Ovary (tissue), 9 donors: ENCODE results near the gene CD300LD. TPM values are rescaled to one million over a fixed set of nuclear protein-coding genes. Genes with fewer than 3 reads are reported as not detected.

Experiments
- DNase-seq, 5 donors: peaks; one replicate each; pipeline ENCODE4 v3.0.0-alpha.2; 2019 to 2020
- H3K27ac ChIP-seq, 2 donors: fragments of 200-600 bp; one replicate each; pipeline versions ENCODE4 v1.5.1 to v1.8.0; 2019 to 2022
- H3K27me3 ChIP-seq: fragments of 200-600 bp; one replicate; pipeline ENCODE4 v1.8.0; 2022
- H3K36me3 ChIP-seq: fragments of 200-600 bp; sonication (generic); one replicate; pipeline ENCODE4 v1.5.1; 2019
- H3K4me1 ChIP-seq: one replicate; pipeline ENCODE4 v1.8.1; 2013; ENCODE audit warnings: mild to moderate bottlenecking, moderate library complexity; ENCODE audit not compliant: insufficient read depth
- H3K4me3 ChIP-seq: fragments of 200-600 bp; sonication (generic); one replicate; pipeline ENCODE4 v1.5.1; 2017
- H3K9me3 ChIP-seq, 2 donors: fragments of 200-600 bp in 1 of 2; sonication (generic) in 1 of 2; one replicate each; pipeline versions ENCODE4 v1.5.1 to v1.8.1; 2013 to 2019; ENCODE audit warnings: mild to moderate bottlenecking in 1 of 2, moderate library complexity in 1 of 2
- EP300 ChIP-seq: sonication (generic); formaldehyde crosslinking; IDR thresholded peaks from one replicate; pipeline ENCODE4 v1.6.1; 2017; ENCODE audit warnings: antibody characterized with exemption
- POLR2A ChIP-seq: fragments of 450-650 bp; IDR thresholded peaks from one replicate; pipeline ENCODE4 v1.6.1; 2017; ENCODE audit warnings: antibody characterized with exemption, mild to moderate bottlenecking, moderate library complexity
- WGBS, 3 donors: extraction: QIAGEN DNeasy Blood & Tissue Kit in 1 of 3; methylation state at CpG; one replicate each; pipeline versions ENCODE4 v1.1.5 to v1.1.7; 2013 to 2017; 5-methylcytosine and 5-hydroxymethylcytosine counted together
- intact Hi-C, 4 donors: fragments of 100-400 bp; cut with DNase I; formaldehyde crosslinking; loops; one replicate each; pipeline versions ENCODE4 v1.11.0 to v1.15.1; 2022 to 2023
- polyA plus RNA-seq, 2 donors: library from polyadenylated mRNA; stranded (reverse); fragments of 200-250 nt in 1 of 2; fragments of 350-450 nt in 1 of 2; fragmentation: Illumina TruSeq in 1 of 2; extraction: RNeasy Lipid Tissue Mini Kit (QIAGEN cat#74804) in 1 of 2; gene quantifications; one replicate each; pipeline ENCODE4 v1.2.3, GENCODE V29; 2013 to 2014
- total RNA-seq, 7 donors: library from RNA; depleted of rRNA in 2 of 7; stranded (reverse); fragments of >200 nt in 2 of 7; fragmentation: NEBNext Ultra II Directional in 3 of 7; extraction: Animal tissue kit (Norgen Biotek cat#: 25700) in 3 of 7; gene quantifications; one replicate each; pipeline versions ENCODE4 v1.1.0 to v1.2.4, GENCODE V29; 2016 to 2023
- TF ChIP-seq, protein P1 (sequence below), 3 donors: fragments of 450-650 bp in 2 of 3; fragments of 200-600 bp in 1 of 3; IDR thresholded peaks; one replicate each; pipeline versions ENCODE4 v1.5.1 to v1.8.0; 2016 to 2022; ENCODE audit warnings: antibody characterized with exemption in 3 of 3, mild to moderate bottlenecking in 1 of 3
- donor health status: DM: no; HTN: no; CAD: no; lungs with moderate emphysema.
- donor health status: DM: no; HTN: no; CAD: no.
- donor health status: Bipolar disorder and iron deficiency.
- donor health status: DM: yes; HTN: yes; CAD: no.
- donor health status: DM: no; HTN: no; CAD: no.
- donor health status: DM: yes; HTN: yes; CAD: no.

Gene CD300LD
- total and polyA plus RNA-seq, 9 donors, result not detected

DNA sequence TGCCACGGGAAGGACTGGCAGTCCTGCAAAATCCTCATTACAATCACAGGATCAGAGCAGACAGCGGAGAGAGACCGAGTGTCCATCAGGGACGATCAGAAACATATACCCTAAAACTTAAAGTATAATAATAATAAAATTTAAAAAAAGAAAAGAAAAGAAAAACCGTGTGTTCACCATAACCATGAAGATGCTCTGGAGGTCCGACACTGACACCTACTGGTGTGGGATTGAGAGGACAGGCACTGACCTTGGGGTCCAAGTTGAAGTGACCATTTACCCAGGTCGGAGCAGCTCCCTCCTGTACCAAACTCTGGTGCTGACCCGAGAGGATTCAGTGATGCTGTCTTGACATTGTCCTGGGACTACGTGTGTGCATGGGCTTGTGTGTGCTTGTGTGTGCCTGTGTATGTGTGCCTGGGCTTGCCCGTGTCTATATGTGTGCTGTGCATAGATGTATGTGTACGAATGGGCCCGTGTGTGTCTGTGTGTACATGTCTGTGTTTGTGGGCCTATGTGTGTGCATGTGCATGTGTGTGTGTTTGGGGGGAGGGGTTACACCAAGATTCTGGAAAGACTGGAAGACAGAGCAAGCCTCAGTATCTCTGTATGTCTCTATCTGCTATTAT is 10.0 kb upstream of the CD300LD start:
- intact Hi-C loops, result no loop called here
- TF ChIP-seq POLR2A (no peak), EP300 (no peak)
- TF ChIP-seq, protein P1, sequence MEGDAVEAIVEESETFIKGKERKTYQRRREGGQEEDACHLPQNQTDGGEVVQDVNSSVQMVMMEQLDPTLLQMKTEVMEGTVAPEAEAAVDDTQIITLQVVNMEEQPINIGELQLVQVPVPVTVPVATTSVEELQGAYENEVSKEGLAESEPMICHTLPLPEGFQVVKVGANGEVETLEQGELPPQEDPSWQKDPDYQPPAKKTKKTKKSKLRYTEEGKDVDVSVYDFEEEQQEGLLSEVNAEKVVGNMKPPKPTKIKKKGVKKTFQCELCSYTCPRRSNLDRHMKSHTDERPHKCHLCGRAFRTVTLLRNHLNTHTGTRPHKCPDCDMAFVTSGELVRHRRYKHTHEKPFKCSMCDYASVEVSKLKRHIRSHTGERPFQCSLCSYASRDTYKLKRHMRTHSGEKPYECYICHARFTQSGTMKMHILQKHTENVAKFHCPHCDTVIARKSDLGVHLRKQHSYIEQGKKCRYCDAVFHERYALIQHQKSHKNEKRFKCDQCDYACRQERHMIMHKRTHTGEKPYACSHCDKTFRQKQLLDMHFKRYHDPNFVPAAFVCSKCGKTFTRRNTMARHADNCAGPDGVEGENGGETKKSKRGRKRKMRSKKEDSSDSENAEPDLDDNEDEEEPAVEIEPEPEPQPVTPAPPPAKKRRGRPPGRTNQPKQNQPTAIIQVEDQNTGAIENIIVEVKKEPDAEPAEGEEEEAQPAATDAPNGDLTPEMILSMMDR (IDR thresholded peaks at IDR 0.05), result no peak
- Histone ChIP-seq H3K9me3 (no peaks in the 10 kb centered on the region), H3K4me1 (no peaks in the 10 kb centered on the region), H3K27ac (no peak overlapping the region), H3K27me3 (no peaks in the 10 kb centered on the region), H3K36me3 (no peaks in the 10 kb centered on the region), H3K4me3 (no peak overlapping the region)
- WGBS, 3 donors, result 44 to 52% (median 46%) methylated on average over 12 of the region's 12 CpGs
- no peak for DNase-seq

DNA sequence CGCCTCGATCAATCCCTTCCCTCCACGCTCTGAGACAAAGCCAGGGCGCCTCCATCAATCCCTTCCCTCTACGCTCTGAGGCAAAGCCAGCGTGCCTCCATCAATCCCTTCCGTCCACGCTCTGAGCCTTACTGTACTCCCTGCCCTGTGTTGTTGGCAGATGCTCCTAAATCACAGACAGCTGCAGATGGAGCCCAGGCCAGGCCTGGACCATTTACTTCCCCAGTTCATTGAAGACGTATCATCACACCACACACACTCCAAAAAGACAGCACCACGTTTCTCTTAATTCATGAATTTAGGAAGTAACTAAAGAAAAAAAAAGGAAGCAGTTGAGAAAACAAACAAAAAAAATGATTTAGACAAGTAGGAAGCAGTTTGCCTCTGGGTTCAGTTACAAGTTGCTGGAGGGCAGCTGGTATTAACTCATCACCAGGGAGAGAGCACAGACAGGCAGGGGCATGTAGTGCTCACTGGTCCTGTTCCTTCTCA is 7.4 kb upstream of the CD300LD start:
- TF ChIP-seq POLR2A (no peak), EP300 (no peak)
- TF ChIP-seq, protein P1 (IDR thresholded peaks at IDR 0.05), result no peak
- WGBS, 3 donors, result 37 to 43% (median 38%) methylated on average over 10 of the region's 10 CpGs
- H3K36me3 ChIP-seq, result no peaks in the 10 kb centered on the region

DNA sequence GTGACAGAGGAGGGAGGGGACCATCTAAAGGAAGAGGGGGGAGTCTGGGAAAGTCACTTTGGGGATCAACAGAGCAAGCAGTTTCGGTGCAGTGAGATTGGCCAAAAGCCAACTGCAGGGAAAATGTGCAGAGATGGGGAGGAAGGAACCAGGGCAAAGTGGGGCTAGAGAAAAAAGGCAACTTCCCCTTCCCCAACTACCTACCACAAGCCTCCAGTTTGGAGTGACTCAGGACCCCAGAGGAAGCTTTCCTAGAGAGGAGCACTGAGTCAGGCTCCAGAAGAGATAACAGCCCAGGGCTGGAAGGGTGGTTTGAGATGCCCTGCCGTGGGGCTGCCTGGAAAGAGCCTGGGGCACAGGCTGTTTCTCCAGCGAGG is 6.9 kb upstream of the CD300LD start:
- H3K4me1 ChIP-seq, result no peaks in the 10 kb centered on the region
- intact Hi-C loops, result no loop called here
- H3K4me3 ChIP-seq, result no peak overlapping the region
- 22 to 37% (median 23%) methylated on average over 3 of the region's 3 CpGs for WGBS, 3 donors
- DNase-seq, result no peak
- no peaks in the 10 kb centered on the region for H3K27me3 ChIP-seq
- no peaks in the 10 kb centered on the region for H3K9me3 ChIP-seq
- no peak overlapping the region for H3K27ac ChIP-seq
- TF ChIP-seq POLR2A (no peak), EP300 (no peak)
- TF ChIP-seq, protein P1 (IDR thresholded peaks at IDR 0.05), result no peak
- no peaks in the 10 kb centered on the region for H3K36me3 ChIP-seq

More for the DNA sequence above, 7.4 kb upstream of the CD300LD start:
- intact Hi-C loops, result no loop called here
- Histone ChIP-seq H3K27me3 (no peaks in the 10 kb centered on the region), H3K9me3 (no peaks in the 10 kb centered on the region), H3K4me3 (no peak overlapping the region), H3K4me1 (no peaks in the 10 kb centered on the region), H3K27ac (no peak overlapping the region)
- DNase-seq, result no peak

DNA sequence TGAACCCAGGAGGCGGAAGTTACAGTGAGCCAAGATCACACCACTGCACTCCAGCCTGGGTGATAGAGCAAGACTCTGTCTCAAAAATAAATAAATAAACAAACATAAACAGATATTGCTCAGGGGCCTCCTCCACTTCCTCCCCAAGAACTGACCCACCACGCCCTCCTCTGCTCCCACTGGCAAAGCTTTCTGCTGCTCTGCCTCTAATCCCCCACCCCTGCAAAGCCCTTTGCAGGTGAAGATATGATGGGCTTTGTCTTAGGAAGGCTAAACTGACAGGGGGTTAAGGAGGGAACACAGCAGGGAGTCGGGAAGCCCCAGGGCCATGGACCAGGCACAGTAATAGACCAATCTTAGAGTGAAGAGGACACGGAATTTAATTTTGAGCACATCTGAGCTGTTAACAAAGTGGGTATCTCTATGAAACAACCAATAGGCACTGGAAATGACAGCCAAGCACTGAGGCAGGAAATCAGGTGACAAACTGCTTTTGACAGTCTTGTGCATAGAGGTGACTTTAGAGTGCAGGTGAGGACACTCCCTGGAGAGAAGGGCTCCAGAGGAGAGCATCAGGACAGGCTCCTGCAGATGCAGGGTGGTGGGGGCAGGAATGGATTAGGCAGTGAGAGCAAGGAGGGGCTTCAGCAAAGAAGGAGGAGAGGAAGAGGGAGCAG is 6.4 kb upstream of the CD300LD start:
- no peak for DNase-seq
- Histone ChIP-seq H3K27me3 (no peaks in the 10 kb centered on the region), H3K4me3 (no peak overlapping the region), H3K4me1 (no peaks in the 10 kb centered on the region), H3K9me3 (no peaks in the 10 kb centered on the region), H3K36me3 (no peaks in the 10 kb centered on the region), H3K27ac (no peak overlapping the region)
- intact Hi-C loops, result no loop called here
- TF ChIP-seq, protein P1 (IDR thresholded peaks at IDR 0.05), result no peak
- TF ChIP-seq POLR2A, result no peak
- TF ChIP-seq EP300, result no peak
- WGBS, 3 donors, result 72 to 74% (median 72%) methylated on average over 4 of the region's 4 CpGs
